Mesodermal cell (in vitro differentiated cells): Measurements from ENCODE around the gene QRSL1.
"Not testable (repeated sequence)": the region's sequence is repeated elsewhere in the genome, so short reads cannot be mapped to it uniquely, and the experiment has no call there.

Source experiments
- H3K27ac ChIP-seq: 2 replicates; pipeline ENCODE4 v1.7.0; 2013; ENCODE audit warnings: mild to moderate bottlenecking, low read depth, low read length, moderate library complexity; ENCODE audit not compliant: severe bottlenecking
- H3K36me3 ChIP-seq: 2 replicates; pipeline ENCODE4 v1.7.1; 2013; ENCODE audit warnings: mild to moderate bottlenecking, low read length, moderate library complexity; ENCODE audit not compliant: control insufficient read depth, insufficient read depth
- H3K4me1 ChIP-seq: one replicate; pipeline ENCODE4 v1.7.1; 2013; ENCODE audit warnings: mild to moderate bottlenecking, low read length; ENCODE audit not compliant: insufficient read depth, control insufficient read depth, poor library complexity, severe bottlenecking
- H3K4me3 ChIP-seq: 2 replicates; pipeline ENCODE4 v1.7.0; 2013; ENCODE audit warnings: low read length, control low read depth, mild to moderate bottlenecking; ENCODE audit not compliant: insufficient read depth, poor library complexity, severe bottlenecking; ENCODE audit errors: extremely low read depth
- H3K9me3 ChIP-seq: 2 replicates; pipeline ENCODE4 v1.7.1; 2013; ENCODE audit warnings: mild to moderate bottlenecking, low read length, moderate library complexity; ENCODE audit not compliant: control insufficient read depth
- WGBS, 2 experiments: methylation state at CpG; one replicate each; pipeline ENCODE4 v1.1.5; 2013; ENCODE audit warnings: missing lambda C conversion rate in 2 of 2; ENCODE audit not compliant: insufficient coverage in 2 of 2; 5-methylcytosine and 5-hydroxymethylcytosine counted together

Gene QRSL1

GRCh38 chr6:106674541-106675229 is 45.3 kb downstream of the QRSL1 start:
- Histone ChIP-seq H3K36me3 (no peaks in the 10 kb centered on the region), H3K27ac (no peak overlapping the region), H3K4me1 (no peaks in the 10 kb centered on the region), H3K9me3 (no peaks in the 10 kb centered on the region), H3K4me3 (no peak overlapping the region)

- Histone ChIP-seq H3K4me1 (no peaks in the 10 kb centered on the region), H3K4me3 (no peak overlapping the region), H3K36me3 (no peaks in the 10 kb centered on the region), H3K27ac (no peak overlapping the region), H3K9me3 (no peaks in the 10 kb centered on the region)
- WGBS, 2 experiments: 96 to 100% methylated on average over 1 to 2 of the region's 3 CpGs
Observed at GRCh38 chr6:106677282-106677681, 47.9 kb downstream of the QRSL1 start.

DNA sequence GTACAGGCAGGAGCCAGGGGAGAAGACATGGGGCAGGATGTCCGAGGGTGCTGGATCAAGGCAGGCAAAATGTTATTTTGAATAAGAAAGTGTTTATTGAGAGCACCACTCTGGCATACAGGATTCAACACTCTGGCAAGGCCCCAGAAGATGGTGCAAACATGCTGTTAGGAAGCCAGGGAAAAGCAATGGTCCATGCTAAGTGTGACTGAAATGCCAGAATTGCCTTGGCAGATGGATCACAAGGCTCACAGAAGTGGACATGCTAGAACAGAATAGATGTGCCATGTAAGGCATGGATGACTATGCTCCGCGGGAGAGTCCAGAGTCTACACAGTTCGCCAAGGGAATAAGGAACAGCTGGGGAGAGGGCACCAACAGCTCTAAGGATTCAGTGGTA is 54.6 kb downstream of the QRSL1 start:
- 92% methylated on average over 4 of the region's 4 CpGs for WGBS, 2 experiments
- no peaks in the 10 kb centered on the region for H3K9me3 ChIP-seq

DNA sequence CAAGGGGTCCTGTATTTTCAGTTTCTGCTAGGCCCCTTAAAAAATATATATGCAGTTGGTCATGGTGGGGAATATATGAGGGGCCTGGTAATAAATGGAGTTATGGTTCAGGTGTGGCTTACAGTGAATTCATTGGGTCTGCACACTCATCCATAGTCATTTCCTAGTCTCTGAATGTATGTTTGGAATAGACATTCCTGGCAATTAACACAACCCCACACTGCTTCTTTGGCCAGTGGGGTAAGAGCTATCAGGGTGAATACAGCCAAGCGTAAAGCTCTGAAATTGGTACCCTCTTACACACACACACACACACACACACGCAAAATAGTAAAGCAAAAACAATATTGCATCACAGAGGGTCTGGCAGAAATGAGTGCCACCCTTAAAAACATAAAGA is 56.5 kb downstream of the QRSL1 start:
- no peaks in the 10 kb centered on the region for H3K36me3 ChIP-seq

More for the DNA sequence above, 54.6 kb downstream of the QRSL1 start:
- no peaks in the 10 kb centered on the region for H3K4me1 ChIP-seq
- H3K4me3 ChIP-seq: no peak overlapping the region
- H3K27ac ChIP-seq: no peak overlapping the region
- H3K36me3 ChIP-seq: no peaks in the 10 kb centered on the region

GRCh38 chr6:106688177-106688951 is 59.0 kb downstream of the QRSL1 start:
- no peak overlapping the region for H3K27ac ChIP-seq

More for the DNA sequence above, 56.5 kb downstream of the QRSL1 start:
- 100% methylated on average over 1 of the region's 2 CpGs; no CpG with 5 or more reads in 1 of the 2 experiments for WGBS, 2 experiments
- no peaks in the 10 kb centered on the region for H3K4me1 ChIP-seq
- no peaks in the 10 kb centered on the region for H3K9me3 ChIP-seq
- no peak overlapping the region for H3K27ac ChIP-seq
- H3K4me3 ChIP-seq: no peak overlapping the region

DNA sequence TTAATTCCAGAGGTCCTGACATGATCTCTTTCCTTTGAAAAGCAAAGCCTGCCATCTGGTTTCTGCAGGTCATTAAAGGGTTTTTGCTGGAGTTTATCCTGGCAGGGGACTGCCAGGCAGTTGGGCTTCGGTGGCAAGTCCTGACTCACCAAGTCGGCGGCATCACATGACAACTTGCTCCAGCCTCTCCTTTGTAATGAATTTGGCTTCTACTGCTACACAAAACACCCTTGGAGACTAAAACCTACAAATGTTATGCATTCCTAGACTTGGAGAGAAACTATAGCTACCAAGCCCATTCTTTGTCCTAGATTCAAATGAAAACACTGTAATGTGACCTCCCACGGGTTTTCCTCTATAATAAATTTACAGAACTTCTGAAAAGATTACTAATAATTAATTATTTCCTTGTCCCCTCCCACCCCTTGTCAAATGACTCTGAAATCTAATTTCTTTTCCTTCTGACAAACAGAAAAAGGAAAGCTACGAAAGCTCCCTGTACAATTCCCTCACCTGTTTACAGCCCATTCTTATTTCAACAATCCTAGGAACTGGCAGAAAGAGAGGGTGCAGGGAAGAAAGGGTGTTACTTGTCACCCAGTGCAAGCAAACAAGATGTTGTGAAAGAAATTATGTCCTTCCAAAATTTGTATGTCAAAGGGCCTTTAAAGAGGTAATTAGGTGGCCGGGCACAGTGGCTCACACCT is 62.9 kb downstream of the QRSL1 start:
- no peak overlapping the region for H3K4me3 ChIP-seq
- WGBS, 2 experiments: 24 to 26% methylated on average over 4 of the region's 6 CpGs
- H3K36me3 ChIP-seq: no peaks in the 10 kb centered on the region
- H3K4me1 ChIP-seq: no peaks in the 10 kb centered on the region
- H3K9me3 ChIP-seq: no peaks in the 10 kb centered on the region
- no peak overlapping the region for H3K27ac ChIP-seq

More at GRCh38 chr6:106688177-106688951, 59.0 kb downstream of the QRSL1 start:
- Histone ChIP-seq H3K4me3 (no peak overlapping the region), H3K36me3 (no peaks in the 10 kb centered on the region), H3K9me3 (no peaks in the 10 kb centered on the region), H3K4me1 (no peaks in the 10 kb centered on the region)
- WGBS, 2 experiments: 93 to 94% methylated on average over 5 to 6 of the region's 6 CpGs

GRCh38 chr6:106692819-106693208 is 63.4 kb downstream of the QRSL1 start:
- WGBS, 2 experiments: 74 to 89% methylated on average over 3 of the region's 3 CpGs
- no peak overlapping the region for H3K27ac ChIP-seq
- no peaks in the 10 kb centered on the region for H3K9me3 ChIP-seq
- no peak overlapping the region for H3K4me3 ChIP-seq
- H3K4me1 ChIP-seq: no peaks in the 10 kb centered on the region
- no peaks in the 10 kb centered on the region for H3K36me3 ChIP-seq

DNA sequence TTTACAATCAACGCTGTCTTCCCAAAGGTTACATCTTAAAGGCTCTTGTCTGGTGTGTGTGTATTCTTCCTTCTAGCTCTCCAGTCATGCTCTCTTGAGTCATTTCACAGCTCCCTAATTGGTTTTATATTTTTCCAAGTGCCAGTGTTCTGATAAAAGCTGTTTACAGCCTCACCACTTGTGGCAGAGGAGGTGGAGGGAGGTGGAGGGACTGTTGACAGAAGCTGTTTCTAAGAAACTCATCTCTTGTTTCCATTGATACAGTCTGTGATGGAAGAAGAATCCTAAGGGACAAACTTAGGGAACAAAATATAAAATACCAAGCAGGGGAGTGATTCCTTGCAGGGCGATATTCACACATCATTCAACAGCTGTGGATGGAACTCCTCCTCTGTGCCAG is 64.0 kb downstream of the QRSL1 start:
- H3K27ac ChIP-seq: no peak overlapping the region
- H3K9me3 ChIP-seq: no peaks in the 10 kb centered on the region
- H3K4me1 ChIP-seq: no peaks in the 10 kb centered on the region
- no CpG with 5 or more reads among the region's 2 CpGs for WGBS, 2 experiments
- no peak overlapping the region for H3K4me3 ChIP-seq
- H3K36me3 ChIP-seq: no peaks in the 10 kb centered on the region

DNA sequence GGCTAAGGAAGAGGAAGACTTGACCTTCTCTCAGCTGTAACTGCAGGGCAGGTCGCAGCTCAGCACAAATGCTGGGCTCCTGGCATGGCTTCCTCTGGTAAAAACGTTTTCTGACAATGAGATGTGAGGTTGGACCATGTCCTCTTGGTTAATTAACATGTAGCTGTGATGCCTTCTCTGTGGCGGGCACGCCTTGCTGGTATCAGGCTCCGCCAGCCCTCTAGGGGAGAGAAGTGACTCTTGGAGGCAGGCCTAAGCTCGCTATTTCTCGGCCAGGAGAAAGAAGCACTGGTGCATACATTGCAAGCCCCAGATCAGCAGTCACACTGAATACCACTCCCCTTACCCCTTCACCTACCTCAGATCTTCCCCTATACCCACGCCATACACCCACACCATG is 65.0 kb downstream of the QRSL1 start:
- no peaks in the 10 kb centered on the region for H3K4me1 ChIP-seq
- no peak overlapping the region for H3K4me3 ChIP-seq
- H3K27ac ChIP-seq: no peak overlapping the region
- H3K36me3 ChIP-seq: no peaks in the 10 kb centered on the region
- H3K9me3 ChIP-seq: no peaks in the 10 kb centered on the region
- WGBS, 2 experiments: 63 to 89% methylated on average over 3 of the region's 8 CpGs

GRCh38 chr6:106700581-106700980 is 71.2 kb downstream of the QRSL1 start:
- Histone ChIP-seq H3K9me3 (peaks cover 12% of the 10 kb centered on the region), H3K4me1 (no peaks in the 10 kb centered on the region), H3K27ac (no peak overlapping the region), H3K36me3 (no peaks in the 10 kb centered on the region), H3K4me3 (no peak overlapping the region)

DNA sequence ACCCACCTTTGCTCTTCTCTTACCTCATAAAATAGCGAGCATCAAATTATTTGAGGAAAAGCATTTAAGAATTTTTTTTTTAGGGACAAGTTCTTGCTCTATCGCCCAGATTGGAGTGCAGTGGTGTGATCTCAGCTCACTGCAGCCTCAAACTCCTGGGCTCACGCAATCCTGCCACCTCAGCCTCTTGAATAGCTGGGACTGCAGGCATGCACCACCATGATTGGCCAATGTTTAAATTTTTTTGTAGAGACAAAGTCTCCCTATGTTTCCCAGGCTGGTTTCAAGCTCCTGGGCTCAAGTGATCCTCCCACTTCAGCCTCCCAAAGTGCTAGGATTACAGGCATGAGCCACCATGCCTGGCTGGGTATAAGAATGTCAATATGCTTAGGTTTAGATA is 71.8 kb downstream of the QRSL1 start:
- WGBS, 2 experiments: 91 to 96% methylated on average over 2 to 3 of the region's 3 CpGs
- H3K4me3 ChIP-seq, H3K4me1 ChIP-seq, H3K27ac ChIP-seq, H3K36me3 ChIP-seq: not testable (repeated sequence)
- H3K9me3 ChIP-seq: peaks cover 17% of the 10 kb centered on the region
